Measurements from ENCODE around the gene ARL9. TPM values are rescaled to one million over a fixed set of nuclear protein-coding genes. Genes with fewer than 3 reads are reported as not detected.

Gene ARL9
- total RNA-seq, 4 donors from 2014 or later = 0.23 to 0.53 (median 0.38) TPM; not detected in 1

- intact Hi-C loops (cut with DNase I) = no loop called here
- no peak overlapping the region for H3K27ac ChIP-seq
- no peaks in the 10 kb centered on the region for H3K9me3 ChIP-seq
- TF ChIP-seq CTCF (IDR thresholded peaks at IDR 0.05) = no peak
- TF ChIP-seq POLR2A (IDR thresholded peaks at IDR 0.05) = no peak
- peaks cover 14 to 37% (median 22%) of the 10 kb centered on the region in 3 donors for H3K4me1 ChIP-seq
- H3K27me3 ChIP-seq = no peaks in the 10 kb centered on the region
- H3K36me3 ChIP-seq = peaks cover 0 to 47% (median 30%) of the 10 kb centered on the region in 3 donors
- DNase-seq = no peak
- H3K4me3 ChIP-seq = no peak overlapping the region
- 48 to 49% methylated on average over 6 of the region's 6 CpGs for WGBS, 2 donors
Observed at GRCh38 chr4:56469489-56470210, 35.9 kb upstream of the ARL9 start.

DNA sequence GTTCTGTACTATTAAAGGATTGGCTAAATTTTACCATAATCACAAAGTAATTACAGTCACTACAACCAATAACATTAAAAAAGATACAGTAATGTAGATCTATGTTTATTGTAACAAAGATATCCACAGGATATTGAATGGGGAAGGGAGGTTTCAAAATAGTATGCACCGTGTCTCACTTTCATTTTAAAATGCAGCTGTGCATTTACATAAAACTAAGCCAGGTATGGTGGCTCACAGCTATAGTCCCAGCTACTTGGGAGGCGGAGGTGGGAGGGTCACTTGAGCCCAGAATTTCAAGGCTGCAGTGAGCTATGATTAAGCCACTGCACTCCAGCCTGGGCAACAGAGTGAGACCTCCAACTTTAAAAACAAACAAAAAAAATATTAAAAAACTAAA, 29.7 kb upstream of the ARL9 start:
- intact Hi-C loops (cut with DNase I) = no loop called here
- TF ChIP-seq POLR2A (IDR thresholded peaks at IDR 0.05) = no peak
- no peak for TF ChIP-seq CTCF (IDR thresholded peaks at IDR 0.05)

DNA sequence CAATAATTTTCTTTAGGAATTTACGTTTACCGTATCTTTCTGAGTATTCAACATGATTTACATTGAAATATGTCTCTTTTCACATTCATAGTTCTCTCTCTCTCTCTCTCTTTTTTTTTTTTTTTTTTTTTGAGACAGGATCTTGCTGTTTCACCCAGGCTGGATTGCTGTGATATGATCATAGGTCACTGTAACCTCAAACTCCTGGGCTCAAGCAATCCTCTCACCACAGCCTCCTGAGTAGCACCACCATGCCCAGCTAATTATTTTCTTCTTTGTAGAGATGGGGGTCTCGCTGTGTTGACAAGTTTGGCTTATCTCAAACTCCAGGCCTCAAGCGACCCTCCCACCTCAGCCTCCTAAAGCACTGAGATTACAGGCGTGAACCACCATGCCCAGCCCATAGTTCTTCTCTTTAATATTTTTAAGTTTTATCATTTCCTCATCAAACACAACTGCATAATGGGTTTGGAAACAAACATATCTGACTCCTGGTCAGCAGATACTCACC, 28.3 kb upstream of the ARL9 start:
- H3K36me3 ChIP-seq = peaks cover 0 to 100% (median 24%) of the 10 kb centered on the region in 3 donors
- 91 to 96% methylated on average over 5 of the region's 5 CpGs for WGBS, 2 donors
- H3K4me1 ChIP-seq = no peaks in the 10 kb centered on the region
- no peak overlapping the region for H3K4me3 ChIP-seq
- no peak for DNase-seq
- no peaks in the 10 kb centered on the region for H3K27me3 ChIP-seq
- TF ChIP-seq POLR2A (IDR thresholded peaks at IDR 0.05) (no peak), CTCF (IDR thresholded peaks at IDR 0.05) (no peak)
- no peak overlapping the region for H3K27ac ChIP-seq
- intact Hi-C loops (cut with DNase I) = no loop called here
- H3K9me3 ChIP-seq = no peaks in the 10 kb centered on the region

More for the DNA sequence above, 29.7 kb upstream of the ARL9 start:
- Histone ChIP-seq H3K27ac (no peak overlapping the region), H3K9me3 (no peaks in the 10 kb centered on the region), H3K36me3 (peaks cover 0 to 100% (median 33%) of the 10 kb centered on the region in 3 donors), H3K4me1 (no peaks in the 10 kb centered on the region), H3K4me3 (no peak overlapping the region), H3K27me3 (no peaks in the 10 kb centered on the region)
- 75 to 83% methylated on average over 2 of the region's 2 CpGs for WGBS, 2 donors
- no peak for DNase-seq

DNA sequence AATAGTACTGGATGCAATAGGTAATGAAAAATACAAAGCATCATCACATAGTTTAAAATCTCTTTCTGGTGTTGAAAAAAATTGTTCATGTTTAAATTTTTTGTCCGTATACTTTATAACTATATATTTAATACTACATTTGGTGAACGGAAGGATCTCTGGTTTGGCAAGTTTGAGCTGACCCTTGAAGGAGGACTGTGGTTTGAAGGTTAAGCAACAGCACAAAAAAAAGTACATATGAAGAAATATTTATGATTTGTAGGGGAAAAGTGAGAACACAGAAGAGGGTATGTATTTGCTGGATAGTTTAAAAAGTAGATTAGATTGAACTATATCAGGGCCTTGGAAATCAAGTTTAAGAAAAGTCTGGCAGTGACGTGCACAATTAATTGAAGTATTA, 24.9 kb upstream of the ARL9 start:
- Histone ChIP-seq H3K4me3 (no peak overlapping the region), H3K27ac (no peak overlapping the region), H3K27me3 (no peaks in the 10 kb centered on the region), H3K4me1 (no peaks in the 10 kb centered on the region), H3K9me3 (no peaks in the 10 kb centered on the region), H3K36me3 (peaks cover 0 to 100% (median 0%) of the 10 kb centered on the region in 3 donors)
- no peak for DNase-seq
- WGBS, 2 donors = 82 to 91% methylated on average over 3 of the region's 3 CpGs
- intact Hi-C loops (cut with DNase I) = no loop called here
- TF ChIP-seq CTCF (IDR thresholded peaks at IDR 0.05) = no peak
- no peak for TF ChIP-seq POLR2A (IDR thresholded peaks at IDR 0.05)

- intact Hi-C loops (cut with DNase I) = no loop called here
- H3K4me3 ChIP-seq = no peak overlapping the region
- H3K9me3 ChIP-seq = no peaks in the 10 kb centered on the region
- no peak overlapping the region for H3K27ac ChIP-seq
- H3K27me3 ChIP-seq = no peaks in the 10 kb centered on the region
- DNase-seq = no peak
- H3K4me1 ChIP-seq = no peaks in the 10 kb centered on the region
- TF ChIP-seq POLR2A (IDR thresholded peaks at IDR 0.05) (no peak), CTCF (IDR thresholded peaks at IDR 0.05) (no peak)
- H3K36me3 ChIP-seq = peaks cover 0 to 100% (median 20%) of the 10 kb centered on the region in 3 donors
- WGBS, 2 donors = 94 to 100% methylated on average over 1 of the region's 1 CpG
Observed at GRCh38 chr4:56496241-56496640, 9.3 kb upstream of the ARL9 start.

Measured in esophagus squamous epithelium (tissue), 5 donors.